D721Med (cell line): ENCODE measurements around the gene TEKT4.
"Not testable (repeated sequence)": the region's sequence is repeated elsewhere in the genome, so short reads cannot be mapped to it uniquely, and the experiment has no call there.

Source experiments
- DNase-seq: peaks from one replicate; pipeline ENCODE4 v3.0.0; 2011; ENCODE audit warnings: low spot score; ENCODE audit not compliant: insufficient read length
- FAIRE-seq: peaks from 2 replicates; lab custom pipeline; 2011; peaks lifted over from hg19 to GRCh38; lab: Jason Lieb, UNC
- CTCF ChIP-seq: IDR thresholded peaks from 2 replicates; pipeline ENCODE4 v1.5.1; 2012; ENCODE audit warnings: mild to moderate bottlenecking, control low read depth; ENCODE audit not compliant: insufficient read depth; ENCODE audit errors: missing control alignments

Gene TEKT4

GRCh38 chr2:94880507-94880906 lies 9.3 kb downstream of the TEKT4 start:
- DNase-seq (no peak), FAIRE-seq (no peak)
- TF ChIP-seq CTCF = no peak

DNA sequence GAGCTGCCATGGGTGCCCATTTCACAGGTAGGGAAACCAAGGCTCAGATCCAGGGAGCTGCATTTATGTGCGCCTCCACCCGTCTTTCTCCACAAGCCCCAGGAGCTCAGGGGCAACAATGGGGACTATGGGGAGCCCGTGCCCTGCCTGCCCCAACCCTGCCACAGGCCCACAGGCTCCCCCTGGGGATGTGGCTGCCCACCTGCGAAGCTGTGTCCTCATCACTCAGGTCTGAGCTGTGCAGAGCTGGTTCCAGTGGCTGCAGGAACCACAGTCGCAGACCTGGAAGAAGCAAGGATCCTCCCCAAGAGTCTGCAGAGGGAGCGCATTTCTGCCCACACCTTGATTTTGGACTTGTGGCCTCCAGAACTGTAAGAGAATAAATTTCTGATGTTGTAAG lies 9.8 kb downstream of the TEKT4 start:
- no peak for DNase-seq
- no peak for TF ChIP-seq CTCF
- no peak for FAIRE-seq

DNA sequence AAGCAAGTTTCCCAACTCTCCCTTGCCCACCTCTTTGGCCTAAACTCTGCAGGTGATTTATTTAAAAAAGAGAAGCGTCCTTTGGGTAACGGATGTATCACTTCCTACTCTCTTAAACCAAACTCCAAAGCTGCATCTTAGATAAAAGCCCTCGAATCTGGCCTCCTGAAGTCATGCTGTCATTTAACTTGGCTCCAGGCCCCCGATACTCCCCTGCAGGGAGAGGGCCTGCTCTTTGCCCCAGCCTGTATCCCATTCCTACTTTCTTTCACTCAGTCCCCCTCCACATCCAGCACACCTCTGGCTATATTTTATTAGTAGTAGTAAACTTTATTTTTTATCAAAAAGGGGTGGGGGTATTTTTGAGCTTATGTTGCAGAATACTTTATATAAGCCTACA lies 19.0 kb downstream of the TEKT4 start:
- DNase-seq (no peak), FAIRE-seq (no peak)
- TF ChIP-seq CTCF = no peak

DNA sequence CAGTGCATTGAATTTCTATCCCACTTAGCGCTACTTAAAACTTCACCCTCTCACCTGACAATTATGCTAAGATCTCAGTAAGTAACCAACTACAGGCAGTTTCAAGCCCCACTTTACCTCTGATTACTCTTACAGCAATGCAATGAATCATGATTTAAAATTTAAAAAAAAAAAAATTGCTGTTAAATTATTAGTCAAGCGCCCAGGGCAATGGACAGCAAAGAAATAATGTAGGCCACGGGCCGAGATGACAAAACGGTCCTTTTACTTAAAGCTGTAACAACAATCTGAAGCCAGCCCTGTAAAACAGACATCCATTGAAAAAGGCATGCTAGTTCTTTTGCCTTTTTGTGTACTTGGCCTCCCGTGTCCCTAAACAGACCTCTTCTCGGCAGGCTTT lies 24.0 kb downstream of the TEKT4 start:
- DNase-seq, FAIRE-seq: not testable (repeated sequence)

DNA sequence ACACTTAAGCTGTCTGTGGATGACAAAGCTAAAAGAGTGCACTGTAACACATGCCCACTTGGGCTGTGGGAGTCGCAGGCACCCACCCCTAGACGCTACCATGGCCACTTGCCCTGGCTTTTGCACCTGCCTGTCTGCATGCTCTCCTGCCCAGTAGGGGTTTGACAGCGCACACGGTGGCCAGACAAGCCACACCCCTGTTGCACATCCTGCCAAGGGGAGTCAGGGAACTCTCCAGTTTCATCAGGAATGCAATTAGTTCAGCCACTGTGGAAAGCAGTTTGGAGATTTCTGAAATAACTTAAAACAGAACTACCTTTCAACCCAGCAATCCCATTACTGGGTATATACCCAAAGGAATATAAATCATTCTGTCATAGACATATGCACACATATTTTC lies 35.7 kb downstream of the TEKT4 start:
- not testable (repeated sequence) for DNase-seq, FAIRE-seq

- no peak for DNase-seq
- no peak for TF ChIP-seq CTCF
These were observed 52.0 kb downstream of the TEKT4 start for GRCh38 chr2:94923196-94923595.

DNA sequence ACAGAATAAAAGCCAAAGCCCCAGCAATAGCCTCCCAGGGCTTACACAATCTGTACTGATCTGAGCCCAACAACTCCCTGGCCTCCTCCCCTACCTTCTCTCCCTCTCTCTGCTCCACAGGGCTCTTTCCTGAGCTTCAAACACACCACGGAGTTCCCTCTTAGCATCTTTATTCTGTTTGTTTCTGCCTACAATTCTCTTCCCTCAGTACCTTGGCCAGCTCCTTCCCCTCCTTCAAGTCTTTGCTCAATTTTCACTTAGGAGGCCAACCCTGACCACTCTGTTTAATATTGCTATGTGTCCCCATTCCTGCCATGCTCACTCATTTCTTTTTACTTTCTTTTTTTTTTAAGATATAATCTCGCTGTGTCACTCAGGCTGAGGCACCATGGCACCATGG lies 53.8 kb downstream of the TEKT4 start:
- not testable (repeated sequence) for FAIRE-seq, DNase-seq

More at GRCh38 chr2:94923196-94923595, 52.0 kb downstream of the TEKT4 start:
- no peak for FAIRE-seq
